GM18517 (cell line): ENCODE results near the gene AHNAK2.

ENCODE experiments used
- ATAC-seq: cut with Tn5 transposase; IDR thresholded peaks from one replicate; pipeline ENCODE4 v1.9.1; 2021; ENCODE audit warnings: mild to moderate bottlenecking, moderate library complexity; ENCODE audit not compliant: unreplicated experiment

The AHNAK2 gene

DNA sequence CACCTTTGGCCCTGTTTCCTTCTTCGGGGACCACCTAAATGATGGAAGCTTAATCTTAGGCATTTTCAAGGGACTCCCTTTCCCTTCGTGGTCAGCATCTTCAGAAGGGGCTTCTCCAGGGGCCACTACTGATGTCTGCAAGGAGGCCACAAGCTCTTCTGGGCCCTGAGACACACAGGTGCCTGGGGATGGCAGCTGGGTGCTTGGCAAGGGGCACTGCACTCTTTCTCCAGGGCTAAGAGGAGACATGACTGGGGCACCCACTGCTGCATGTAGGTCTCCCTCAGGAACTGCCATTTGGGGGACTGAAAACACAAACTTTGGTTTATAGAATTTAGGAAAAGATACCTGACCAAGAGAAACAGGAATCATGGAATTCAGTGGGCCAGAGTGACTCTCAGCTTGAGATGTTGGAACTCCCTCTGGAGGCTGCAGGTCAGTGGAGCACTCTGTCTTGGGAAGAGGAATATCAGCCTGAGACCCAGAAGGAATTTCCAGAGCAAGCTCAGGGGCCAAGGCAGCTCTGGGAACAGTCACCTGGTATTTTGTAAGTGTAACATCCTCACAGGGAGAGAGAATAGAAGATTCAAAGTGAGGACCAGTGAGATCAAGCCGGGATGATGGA, 37.5 kb downstream of the AHNAK2 start:
- ATAC-seq: no peak

DNA sequence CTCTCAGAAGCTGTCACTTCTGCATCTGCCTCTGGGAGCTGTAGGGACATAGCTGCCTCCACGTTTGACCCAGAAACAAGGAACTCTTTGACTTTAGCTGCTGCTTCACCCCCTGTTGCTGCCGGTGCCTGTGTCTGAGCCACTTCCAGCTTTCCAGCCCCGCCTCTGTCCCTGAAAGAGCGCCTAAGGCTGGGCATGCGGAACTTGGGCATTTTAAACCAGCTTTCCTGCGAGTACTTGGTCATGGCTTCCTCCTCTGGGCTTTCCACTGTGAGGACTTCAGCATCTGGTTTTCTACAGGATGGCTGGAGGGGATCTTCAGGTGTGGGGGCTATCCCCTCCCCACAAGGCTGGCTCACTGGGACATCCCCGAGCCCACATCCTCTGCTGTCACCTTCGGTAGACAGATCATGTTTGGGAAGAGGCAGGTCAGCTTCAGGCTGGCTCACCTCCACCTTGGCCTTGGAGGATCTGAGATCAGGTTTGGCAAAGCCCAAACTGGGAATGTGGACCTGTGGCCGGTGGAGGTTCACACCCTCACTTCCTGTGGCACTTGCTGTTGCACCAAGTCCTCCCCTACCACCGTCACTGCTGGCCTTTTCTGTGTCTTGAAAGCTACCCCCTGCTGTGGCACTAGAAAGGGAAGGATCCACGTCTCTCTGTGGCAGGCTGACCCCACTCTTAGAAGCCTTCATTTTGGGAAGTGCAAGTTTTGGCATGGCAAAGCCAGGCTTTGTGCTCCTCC, 38.3 kb downstream of the AHNAK2 start:
- ATAC-seq: no peak

DNA sequence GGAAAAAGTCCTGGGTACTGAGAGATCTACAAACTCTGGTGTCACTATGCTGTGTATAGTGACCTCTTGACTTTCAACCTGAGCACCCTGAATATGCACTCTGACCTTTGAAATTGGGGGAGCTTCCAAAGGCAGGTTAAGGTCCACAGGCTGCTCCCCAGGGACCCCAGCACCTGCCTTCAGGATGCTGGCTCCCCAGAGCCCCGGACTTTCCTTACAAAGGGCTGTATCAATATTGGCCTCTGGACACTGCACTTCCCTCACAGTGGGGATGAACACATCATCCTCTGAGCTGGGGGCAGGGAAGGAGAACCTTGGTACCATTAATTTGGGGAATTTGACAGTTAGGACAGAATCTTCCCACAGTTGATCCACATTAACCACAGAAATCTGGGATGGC, 39.2 kb downstream of the AHNAK2 start:
- ATAC-seq: no peak

DNA sequence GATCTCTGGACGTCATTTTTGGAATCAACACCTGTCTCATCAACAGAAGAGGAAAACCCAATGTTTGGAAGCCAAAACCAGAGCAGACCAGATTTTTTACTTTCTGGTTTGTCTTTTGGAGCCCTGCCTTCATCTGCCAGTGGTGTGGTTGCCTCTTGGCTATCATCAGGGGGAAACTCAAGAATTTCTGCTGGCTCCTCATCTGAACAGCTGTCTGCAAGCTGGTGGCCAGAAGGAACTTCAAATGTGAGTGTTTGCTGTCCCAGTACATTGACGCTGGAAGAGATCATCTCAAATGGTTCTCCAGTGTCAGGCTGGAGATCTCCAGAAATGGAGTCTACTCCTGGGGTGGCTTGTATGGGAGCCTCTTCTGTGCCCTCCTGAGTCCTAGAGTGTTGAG, 39.7 kb downstream of the AHNAK2 start:
- ATAC-seq: no peak

DNA sequence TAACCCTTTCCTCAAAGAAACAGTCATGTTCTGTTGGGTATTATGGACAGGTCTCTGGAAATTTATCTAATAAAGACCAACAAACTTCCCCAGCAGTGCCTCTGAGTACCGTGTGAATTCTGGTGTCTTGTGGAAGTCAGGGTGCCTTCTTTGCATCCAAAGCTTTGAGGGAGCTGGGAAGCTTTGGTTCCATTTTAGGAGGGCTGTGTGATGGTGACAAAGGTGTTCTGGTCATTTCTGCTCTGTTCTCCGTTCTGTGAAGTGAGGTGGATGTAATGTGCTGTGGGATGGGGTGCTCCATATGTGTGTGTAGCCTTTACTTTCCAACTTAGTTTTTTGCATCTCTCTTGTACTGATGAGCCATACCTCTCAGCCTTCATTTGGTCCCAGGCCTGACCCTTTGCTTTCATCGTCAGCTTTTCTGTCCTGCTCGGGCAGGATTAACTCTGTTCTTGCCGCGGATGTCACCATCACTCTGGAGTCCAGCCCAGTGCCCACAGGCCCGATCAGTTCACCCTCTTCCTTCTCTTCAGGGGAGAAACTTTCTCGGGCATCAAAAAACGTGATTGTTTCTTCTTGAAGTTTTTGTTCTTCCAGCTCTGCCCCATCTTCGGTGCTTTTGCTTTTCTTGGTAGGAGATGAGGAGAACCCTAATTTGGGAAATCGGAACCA, 40.3 kb downstream of the AHNAK2 start:
- ATAC-seq: no peak

DNA sequence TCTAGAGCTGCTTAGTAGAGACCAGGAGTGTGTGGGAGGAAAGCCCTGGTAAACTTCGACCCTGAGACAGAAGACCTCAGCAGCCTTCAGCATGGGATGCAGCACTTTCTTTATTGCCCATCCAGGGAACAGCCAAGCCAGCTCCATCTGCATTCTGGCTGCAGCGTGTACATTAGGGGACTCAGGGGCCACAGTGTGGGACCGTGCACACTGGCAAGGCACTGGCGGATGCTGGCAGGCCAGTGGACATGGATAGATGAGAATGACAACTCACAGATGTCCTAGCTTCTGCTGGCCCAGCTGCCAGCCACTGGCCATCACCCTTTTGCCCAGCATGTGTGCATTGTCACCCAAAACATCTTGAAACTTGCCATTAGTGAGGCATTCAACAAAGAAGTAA, 41.0 kb downstream of the AHNAK2 start:
- ATAC-seq: no peak

DNA sequence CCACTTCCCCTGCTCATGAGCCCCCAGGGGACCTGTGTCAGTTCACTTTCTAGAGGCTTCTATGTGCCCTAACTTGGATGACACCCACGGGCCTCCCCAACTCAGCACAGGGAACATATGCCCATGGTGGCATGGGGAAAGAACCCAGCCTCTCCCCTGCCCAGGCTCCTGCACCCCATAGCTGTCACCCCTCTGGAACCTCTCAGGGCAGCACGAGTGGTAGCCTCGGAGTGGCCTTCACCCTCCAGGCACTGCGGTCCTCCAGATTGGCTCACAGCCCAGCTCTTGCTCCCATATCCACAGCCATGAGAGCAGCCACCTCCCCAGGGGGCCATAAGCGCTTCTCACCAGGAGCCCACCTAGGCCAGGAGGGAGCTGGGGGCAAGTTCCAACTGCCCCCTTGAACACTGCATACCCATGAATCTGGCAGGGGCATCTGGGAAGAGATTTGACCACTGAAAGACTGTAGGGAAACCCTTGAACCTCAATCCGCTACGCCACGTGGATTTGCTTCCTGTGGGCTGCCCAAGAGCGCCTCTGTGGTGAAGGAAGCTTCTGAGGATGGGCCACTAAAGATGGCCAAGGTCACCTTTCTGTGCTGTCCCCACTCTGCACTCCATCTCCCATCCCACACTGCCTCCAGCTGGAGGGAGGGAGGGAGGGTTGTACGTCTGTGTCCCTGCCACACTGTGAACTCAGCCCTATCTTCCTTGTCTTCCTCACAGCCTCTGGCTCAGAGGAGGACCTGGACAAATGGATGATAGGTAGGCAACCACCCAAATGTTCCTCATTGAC, 41.6 kb downstream of the AHNAK2 start:
- ATAC-seq: no peak

DNA sequence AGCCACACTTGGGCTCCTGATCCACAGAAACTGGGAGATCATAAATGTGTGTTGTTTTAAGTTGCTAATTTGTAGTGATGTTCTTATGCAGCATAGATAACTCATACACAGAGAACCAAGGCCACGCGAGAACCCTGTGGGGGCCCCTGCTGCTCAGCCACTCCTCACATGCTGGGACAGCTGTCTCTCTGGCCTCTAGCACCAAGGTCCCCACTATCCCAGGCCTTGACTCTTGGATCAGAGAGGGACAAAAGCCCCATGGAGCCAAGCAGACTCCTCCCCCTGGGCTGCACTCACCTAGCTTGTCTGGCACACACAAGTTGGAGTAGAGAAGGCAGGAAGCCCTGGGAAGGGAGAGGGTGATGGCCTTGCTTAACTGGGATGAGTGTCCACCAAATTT, 42.2 kb downstream of the AHNAK2 start:
- ATAC-seq: no peak

DNA sequence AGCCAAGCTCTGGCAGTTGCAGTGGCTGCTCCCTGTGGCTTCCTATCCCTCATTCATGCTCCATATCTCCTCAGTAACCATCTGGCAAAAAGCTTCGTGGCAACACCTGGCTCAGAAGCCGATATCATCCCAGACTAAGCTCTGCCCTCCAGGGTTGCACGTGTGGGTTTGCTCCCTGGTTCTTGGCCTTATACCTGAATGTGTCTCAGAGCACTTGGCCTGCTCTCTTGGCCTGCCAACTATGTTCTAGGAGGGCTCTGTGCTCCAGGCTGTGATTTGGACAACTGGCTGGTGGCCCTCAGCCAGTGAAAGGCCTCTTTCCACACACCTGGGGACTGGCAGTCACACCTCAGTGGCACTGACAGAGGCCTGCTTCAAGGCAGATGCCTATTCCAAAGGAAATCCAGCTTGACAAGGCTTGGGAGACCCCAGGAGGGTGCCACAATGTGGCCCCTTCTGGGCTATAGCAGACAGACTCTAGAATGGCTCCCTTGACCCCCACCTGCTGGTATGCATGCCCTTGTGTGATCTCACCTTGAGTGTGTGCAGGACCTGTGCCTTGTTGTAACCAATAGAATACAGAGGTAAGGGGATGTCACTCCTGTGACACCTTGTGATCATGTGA, 43.0 kb downstream of the AHNAK2 start:
- no peak for ATAC-seq

DNA sequence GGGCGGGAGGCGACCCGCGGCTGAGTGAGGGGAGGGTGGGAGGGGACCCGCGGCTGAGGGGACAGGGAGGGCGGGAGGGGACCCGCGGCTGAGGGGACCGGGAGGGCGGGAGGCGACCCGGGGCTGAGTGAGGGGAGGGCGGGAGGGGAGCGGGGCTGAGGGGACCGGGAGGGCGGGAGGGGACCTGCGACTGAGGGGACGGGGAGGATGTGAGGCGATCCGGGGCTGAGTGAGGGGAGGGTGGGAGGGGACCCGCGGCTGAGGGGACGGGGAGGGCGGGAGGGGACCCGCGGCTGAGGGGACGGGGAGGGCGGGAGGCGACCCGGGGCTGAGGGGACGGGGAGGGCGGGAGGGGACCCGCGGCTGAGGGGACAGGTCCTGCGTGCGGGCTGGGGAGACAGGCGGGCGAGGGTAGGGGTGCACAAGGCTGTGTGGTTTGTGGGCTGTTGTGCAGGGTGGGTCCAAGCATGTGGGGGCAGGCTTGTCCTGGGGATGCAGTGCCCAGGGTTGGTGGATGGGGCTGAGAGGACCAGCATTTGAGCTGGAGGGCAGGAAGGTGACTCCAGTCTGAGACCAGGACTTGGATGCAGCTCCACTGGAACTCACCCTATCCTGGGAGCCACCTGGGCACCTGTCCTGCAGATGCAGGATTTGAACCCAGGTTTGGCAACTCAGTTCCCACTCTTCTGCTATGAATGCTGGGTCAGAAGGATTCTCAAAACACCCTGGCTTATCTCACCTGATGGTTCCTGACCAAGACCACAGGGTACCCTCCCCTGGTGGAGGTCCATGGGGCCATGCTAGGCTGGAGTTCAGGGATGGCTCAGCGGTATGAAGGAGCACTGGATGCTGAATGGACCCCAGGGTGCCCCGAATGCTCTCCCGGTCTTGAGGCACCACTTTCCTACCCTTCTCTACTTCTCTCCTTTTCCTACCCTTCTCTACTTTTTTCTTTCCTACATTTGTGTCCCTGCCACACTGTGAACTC, 44.1 kb downstream of the AHNAK2 start:
- ATAC-seq: no peak

DNA sequence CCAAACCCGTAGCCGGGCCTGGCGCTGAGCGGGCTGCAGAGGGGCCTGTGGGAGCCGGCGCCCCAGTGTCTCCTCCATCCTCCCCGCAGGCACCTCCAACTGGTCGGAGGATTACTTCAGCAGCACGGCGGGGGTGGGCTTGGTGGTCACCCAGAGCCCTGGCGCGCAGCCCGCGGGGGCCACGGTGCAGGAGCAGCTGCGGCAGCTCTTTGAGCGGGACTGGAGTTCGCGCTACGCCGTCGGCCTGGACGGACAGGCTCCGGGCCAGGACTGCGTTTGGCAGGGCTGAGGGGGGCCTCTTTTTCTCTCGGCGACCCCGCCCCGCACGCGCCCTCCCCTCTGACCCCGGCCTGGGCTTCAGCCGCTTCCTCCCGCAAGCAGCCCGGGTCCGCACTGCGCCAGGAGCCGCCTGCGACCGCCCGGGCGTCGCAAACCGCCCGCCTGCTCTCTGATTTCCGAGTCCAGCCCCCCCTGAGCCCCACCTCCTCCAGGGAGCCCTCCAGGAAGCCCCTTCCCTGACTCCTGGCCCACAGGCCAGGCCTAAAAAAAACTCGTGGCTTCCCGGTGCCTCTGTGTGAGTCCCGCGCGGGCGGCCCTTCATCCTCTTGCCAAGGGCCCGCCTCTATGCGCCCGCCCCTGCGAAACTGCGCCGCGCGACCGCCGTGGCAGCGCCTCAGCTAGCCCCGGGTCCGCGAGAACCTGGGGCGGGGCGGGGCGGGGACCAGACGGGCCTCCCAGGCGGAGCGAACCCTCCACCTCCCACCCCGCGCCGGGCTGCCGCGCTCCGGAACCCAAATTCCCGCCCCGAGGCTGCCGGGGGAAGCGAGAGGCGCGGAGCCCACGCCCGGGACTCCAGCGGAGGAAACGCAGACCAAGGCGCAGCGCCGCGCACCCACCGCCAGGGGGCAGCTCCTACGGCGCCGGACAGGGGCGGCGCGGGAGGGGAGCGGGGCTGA, 45.2 kb downstream of the AHNAK2 start:
- no peak for ATAC-seq

DNA sequence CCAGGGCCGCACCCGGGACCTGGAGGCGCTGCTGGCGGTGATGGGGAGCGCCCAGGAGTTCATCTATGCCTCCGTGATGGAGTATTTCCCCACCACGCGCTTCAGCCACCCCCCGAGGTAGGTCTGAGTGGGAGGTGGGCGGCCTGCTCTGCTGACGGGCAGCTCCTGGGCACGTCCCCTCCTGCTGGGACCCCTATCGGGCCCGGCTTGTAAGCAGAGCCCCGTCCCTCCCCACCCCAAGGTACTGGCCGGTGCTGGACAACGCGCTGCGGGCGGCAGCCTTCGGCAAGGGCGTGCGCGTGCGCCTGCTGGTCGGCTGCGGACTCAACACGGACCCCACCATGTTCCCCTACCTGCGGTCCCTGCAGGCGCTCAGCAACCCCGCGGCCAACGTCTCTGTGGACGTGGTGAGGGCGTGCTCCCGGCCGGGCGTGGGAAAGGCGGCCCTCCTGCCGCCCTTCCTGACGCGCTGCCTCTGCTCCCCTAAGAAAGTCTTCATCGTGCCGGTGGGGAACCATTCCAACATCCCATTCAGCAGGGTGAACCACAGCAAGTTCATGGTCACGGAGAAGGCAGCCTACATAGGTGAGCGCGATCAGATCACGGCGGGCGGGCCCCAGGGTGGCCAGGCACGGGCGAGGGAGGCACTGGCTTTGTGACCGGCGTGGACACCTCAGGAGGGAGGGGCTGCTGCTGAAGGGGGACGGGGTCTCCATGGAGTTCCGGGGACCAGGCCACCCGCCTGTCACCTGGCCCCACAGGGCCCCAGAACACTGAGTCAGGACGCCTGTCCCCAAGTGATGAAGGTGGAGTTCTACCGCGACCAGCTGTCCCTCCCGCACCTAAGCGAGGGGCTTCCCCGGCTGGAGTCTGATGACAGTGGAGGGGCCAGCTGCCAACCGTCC, 46.2 kb downstream of the AHNAK2 start:
- ATAC-seq: no peak

DNA sequence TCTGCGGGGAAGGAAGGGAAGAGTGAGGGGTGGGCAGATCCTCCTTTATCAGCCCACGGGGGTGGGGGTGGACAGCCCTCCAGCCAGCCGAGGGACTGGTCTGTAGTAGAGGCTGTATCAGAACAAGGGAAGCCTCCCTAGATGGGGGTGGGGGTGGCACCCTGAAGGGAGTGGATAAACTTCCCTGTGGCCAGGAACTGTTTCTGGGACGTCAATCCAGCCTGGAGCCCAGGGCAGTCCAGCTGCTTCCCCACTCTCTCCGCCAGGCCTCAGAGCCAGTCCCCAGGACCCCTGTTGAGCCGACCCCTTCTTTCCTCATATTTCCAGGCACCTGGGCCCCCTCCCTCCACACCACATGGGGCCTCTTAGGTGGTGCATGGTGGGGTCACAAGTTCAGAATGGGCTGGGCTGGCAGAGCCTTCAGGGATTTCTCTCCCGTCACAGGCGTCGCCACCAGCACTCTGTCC, 46.8 kb downstream of the AHNAK2 start:
- ATAC-seq: no peak

DNA sequence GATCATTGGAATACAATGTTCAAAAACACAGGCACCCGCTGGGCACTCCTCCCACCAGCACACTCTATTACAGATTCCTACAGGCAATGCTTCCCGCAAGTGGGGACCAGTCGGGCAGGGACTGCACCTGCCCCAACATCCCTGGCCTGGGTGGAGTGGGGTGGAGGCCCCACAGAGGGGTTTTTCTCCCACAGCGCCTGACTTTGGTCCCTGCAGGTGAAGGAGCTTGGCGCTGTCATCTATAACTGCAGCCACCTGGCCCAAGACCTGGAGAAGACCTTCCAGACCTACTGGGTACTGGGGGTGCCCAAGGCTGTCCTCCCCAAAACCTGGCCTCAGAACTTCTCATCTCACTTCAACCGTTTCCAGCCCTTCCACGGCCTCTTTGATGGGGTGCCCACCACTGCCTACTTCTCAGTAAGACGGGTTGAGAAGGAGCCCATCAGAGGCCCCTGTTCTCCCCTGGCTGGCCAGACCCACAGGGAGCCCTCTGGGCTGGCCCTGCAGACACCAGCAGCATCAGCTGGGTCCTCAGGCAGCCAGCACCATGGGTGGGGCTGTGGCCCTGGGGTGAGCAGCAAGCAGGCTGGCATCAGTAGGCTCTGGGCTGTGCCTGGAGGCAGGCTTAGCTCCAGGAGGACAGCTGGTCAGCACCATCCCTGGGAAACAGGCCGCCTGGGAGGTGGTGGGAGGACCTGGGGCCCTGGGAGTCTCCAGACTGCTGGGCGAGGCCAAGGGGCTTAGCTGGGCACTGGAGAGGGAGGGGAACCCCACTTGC, 47.5 kb downstream of the AHNAK2 start:
- no peak for ATAC-seq

DNA sequence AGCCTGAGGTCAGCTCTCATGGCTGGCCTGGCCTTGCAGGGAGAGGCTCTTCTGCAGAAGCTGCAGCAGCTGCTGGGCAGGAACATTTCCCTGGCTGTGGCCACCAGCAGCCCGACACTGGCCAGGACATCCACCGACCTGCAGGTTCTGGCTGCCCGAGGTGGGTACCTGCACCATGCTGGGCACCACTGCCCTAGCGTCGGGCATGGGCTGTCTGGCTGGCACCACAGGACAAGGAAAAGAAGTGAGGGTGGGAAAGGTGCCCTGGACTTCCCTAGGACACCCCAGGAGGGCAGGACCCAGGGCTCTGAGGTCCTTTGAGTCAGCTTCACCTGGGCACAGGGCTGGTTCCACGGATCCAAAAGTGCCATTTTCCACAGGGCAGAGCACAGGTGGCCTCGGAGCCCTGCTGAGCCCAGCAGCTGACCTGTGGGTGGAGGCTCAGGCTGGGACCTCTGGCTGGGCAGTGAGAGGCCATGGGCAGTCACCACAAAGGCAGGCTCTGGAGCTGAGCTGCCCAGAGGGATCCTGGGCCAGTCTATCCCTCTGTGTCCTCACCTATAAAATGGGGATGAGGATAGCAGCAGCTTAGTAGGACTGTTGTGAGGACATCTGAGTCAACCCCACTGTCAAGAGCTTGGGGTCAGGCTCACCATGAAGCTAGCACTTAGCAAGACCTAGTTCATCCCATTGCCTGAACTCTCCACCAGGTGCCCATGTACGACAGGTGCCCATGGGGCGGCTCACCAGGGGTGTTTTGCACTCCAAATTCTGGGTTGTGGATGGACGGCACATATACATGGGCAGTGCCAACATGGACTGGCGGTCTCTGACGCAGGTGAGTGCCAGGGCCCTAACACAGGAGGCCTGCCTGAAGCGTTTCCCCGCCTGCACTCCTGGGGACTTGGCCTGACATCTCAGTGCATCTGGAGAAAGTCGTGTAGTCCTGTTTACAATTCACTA, 48.6 kb downstream of the AHNAK2 start:
- ATAC-seq: no peak
